Islet of Langerhans (tissue), 1 donor: ENCODE data around the gene IL1A.

ENCODE experiments used
- FAIRE-seq: peaks from one replicate; lab custom pipeline; 2011; peaks lifted over from hg19 to GRCh38; lab: Jason Lieb, UNC

IL1A gene

GRCh38 chr2:112818094-112818902 lies 34.0 kb upstream of the IL1A start:
- no peak for FAIRE-seq

DNA sequence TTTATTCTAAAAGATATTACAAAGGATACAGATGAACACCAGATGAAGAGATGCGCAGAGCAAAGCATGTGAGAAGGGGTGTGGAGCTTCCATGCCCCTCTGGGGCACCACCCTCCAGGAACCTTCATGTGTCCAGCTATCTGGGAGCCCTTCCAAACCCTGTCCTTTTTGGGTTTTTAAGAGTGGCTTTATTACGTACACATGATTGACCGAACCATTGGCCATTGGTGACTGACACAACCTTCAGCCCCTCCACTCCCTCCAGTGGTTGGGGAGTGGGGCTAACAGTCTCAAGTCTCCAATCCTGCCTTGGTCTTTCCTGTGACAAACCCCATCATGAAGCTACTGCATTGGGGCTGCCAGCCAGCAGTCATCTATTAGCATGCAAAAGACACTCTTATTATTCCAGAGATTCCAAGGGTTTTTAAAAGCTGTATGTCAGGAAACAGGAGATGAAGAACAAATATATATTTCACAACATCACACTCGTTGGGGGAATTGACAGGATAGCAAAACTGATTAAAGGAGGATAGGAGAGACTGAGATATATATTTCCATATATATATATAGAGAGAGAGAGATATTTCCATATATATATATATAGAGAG lies 32.9 kb upstream of the IL1A start:
- FAIRE-seq: no peak

GRCh38 chr2:112814278-112814677 lies 30.0 kb upstream of the IL1A start:
- no peak for FAIRE-seq

DNA sequence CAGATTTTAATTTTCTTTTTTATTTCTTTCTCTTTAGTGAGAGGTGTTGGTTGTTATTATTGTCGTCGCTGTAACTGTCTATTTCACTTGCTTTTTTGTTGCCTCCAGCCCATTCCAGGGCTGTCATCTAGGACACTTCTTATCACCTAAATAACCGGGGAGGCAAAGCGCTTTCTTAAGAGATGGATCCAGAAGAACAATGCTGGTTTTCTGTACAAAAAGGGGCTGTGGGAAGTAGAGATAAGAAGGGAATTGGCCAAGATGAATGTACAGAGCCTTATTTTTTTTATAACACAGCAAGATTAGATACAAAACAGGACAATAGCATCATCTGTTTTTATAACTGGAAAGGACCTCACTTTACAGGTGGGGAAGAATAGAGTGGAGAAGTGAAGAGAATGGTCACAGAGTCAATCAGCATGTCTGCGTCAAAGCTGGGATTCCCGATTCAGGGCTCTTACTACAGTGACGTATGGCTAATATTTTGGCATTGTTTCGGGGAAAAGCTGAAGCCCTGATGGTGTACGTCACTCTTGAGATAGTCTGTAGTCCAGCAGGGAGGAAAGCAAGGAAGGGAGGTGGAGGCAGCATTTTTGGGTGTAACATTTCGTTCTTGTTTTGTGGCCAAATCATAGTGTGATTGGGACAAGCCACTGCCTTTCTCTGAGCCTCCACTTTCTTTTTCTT lies 29.1 kb upstream of the IL1A start:
- no peak for FAIRE-seq

- no peak for FAIRE-seq
These were observed 28.3 kb upstream of the IL1A start for GRCh38 chr2:112812318-112813267.

DNA sequence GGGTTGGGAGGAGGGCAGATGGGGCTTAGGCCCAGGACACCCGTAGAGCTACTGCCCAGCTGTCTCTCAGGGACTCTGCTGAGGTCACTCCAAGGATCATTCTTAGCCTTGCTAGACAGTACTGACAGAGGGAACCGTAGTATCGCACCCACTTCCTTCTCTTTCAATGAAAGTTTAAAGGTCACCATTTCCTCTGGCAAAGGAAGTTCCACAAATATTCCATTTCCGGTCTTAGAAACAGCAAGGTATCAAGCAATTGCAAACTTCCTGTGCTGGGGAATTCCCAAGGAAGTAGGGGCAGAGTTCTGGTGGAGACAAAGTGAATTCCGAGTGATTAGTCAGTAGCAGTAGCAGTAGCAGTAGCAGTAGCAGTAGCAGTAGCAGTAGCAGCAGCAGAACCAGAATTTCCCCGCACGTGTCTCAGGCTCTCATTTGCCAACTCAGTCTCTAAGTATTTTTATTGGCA lies 27.6 kb upstream of the IL1A start:
- no peak for FAIRE-seq

- FAIRE-seq: no peak
These were observed 27.1 kb upstream of the IL1A start for GRCh38 chr2:112811276-112811831.

- FAIRE-seq: no peak
These were observed 24.8 kb upstream of the IL1A start for GRCh38 chr2:112809112-112809511.

GRCh38 chr2:112807233-112807807 lies 23.0 kb upstream of the IL1A start:
- FAIRE-seq: no peak

- no peak for FAIRE-seq
These were observed 21.2 kb upstream of the IL1A start for GRCh38 chr2:112805542-112805941.

- FAIRE-seq: no peak
These were observed 19.6 kb upstream of the IL1A start for GRCh38 chr2:112803691-112804521.

DNA sequence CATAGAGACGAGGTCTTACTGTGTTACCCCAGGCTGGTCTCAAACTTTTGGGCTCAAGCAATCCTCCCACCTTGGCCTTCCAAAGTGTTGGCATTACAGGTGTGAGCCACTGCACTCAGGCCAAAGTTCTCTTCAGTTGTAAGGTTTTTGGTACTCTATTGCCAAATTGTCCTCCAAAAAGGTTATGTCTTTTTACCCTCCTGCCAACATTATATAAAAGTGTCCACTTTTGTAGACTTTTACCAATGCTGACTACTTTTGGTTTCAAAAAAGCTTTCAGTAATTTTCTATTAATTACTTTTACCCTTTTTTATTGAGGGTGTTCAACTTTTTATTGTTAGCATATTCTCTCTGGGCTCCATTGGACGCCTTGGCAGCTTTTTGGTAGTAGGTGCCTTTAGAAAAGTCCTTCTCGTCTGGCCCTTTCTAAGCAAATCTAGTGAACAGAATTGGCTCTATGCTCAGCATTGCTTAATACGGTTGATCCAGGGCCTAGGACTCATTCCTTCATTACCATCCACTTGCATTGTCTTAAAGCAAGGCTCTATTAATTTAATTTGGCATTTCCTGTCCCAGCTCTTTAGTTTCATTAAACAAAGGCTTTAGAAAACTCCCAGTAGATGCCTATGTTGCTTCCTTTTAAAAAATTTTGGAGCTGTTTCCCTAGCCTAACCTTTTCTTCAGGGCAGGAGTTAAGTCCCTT lies 16.7 kb upstream of the IL1A start:
- no peak for FAIRE-seq

- FAIRE-seq: no peak
These were observed 15.0 kb upstream of the IL1A start for GRCh38 chr2:112798979-112799975.

DNA sequence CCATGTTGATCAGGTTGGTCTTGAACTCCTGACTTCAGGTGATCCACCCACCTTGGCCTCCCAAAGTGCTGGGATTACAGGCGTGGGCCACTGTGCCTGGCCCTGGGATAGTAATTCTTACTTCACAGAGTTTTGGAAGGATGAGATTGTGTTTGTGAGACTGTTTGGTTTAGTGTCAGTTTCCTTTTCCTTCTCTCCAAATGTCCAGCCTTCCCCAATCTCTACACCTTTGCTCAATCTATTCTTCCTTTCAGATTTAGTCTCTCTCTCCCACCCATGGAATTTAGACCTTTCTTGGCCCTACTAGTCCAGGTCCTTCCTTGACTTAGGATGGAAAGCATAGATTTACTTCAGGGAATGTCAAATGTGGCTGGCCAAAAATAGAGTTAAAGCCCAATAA lies 12.2 kb upstream of the IL1A start:
- no peak for FAIRE-seq

- FAIRE-seq: no peak
These were observed 11.5 kb upstream of the IL1A start for GRCh38 chr2:112795774-112796173.

- no peak for FAIRE-seq
These were observed 10.5 kb upstream of the IL1A start for GRCh38 chr2:112794841-112795240.

- no peak for FAIRE-seq
These were observed 9.9 kb upstream of the IL1A start for GRCh38 chr2:112794131-112794733.

DNA sequence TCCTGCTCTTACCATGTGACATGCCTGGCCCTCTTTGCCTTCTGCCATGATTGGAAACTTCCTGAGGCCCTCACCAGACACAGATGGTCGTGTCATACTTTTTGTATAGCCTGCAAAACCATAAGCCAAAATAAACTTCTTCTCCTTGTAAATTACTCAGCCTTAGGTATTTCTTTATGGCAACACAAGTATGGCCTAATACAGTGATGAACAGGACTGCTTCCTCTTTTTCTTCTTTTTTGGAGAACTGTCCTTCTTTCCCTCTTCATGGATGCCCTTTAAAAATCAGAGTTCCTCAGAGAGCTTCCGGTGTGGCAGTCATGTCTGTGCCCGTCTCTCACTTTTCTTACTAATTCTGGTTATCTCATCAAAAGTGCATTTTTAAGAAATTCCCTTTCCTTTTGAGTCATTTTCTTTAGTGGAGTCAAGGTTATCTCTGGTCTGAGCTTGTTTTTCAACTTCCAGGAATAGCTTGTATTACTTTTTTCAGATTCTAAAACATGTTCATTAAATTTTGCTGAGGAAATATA lies 9.2 kb upstream of the IL1A start:
- FAIRE-seq: no peak
